Measurements from ENCODE around the gene TCN2. TPM values are rescaled to one million over a fixed set of nuclear protein-coding genes. Genes with fewer than 3 reads are reported as not detected.
A peak's percentile ranks its signal among the peaks of the same experiment; 100 is the strongest.

TCN2 gene
- total and polyA plus RNA-seq, 9 of the 15 experiments (the other 6 are each of a cell fraction or from before 2014, with no cell fraction given), result 0.88 to 5.4 (median 1.7) TPM

DNA sequence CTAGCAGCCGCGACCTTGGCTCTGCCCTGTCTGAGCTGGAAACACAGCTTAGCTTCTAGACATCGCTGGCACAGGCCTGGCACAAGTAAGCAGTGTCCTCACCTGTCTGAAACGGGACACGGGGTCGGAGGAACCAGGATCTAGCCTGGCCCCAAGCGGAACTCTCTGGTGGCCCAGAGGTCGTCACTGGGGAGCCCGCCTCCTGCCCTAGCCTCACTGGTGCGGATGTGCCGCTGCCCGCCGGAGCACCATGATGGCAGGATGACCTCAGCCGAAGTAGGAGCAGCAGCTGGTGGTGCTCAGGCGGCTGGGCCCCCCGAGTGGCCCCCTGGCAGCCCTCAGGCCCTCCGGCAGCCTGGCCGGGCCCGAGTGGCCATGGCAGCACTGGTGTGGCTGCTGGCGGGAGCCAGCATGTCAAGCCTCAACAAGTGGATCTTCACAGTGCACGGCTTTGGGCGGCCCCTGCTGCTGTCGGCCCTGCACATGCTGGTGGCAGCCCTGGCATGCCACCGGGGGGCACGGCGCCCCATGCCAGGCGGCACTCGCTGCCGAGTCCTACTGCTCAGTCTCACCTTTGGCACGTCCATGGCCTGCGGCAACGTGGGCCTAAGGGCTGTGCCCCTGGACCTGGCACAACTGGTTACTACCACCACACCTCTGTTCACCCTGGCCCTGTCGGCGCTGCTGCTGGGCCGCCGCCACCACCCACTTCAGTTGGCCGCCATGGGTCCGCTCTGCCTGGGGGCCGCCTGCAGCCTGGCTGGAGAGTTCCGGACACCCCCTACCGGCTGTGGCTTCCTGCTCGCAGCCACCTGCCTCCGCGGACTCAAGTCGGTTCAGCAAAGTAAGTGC is 29.5 kb downstream of the TCN2 start:
- Histone ChIP-seq H3K9me1 (ENCODE audit: control insufficient read depth, insufficient read depth, low read length) (no peaks in the 10 kb centered on the region), H3K9me3 (replicated peaks; ENCODE audit: control insufficient read depth, insufficient read depth, low read depth, low read length) (no peaks in the 10 kb centered on the region), H3K27ac (ENCODE audit: extremely low read depth, low read depth, low read length) (no peak overlapping the region; the same call in 2 of the 3 replicates), H3K4me1 (replicated peaks in 1 of 2; ENCODE audit: control insufficient read depth in 2 of 2, insufficient read depth in 2 of 2, low read length in 2 of 2) (peaks cover 5 to 32% of the 10 kb centered on the region in 2 experiments; a peak in 4 of 5 replicates), H3K27me3 (ENCODE audit: control insufficient read depth in 2 of 2, insufficient read depth in 2 of 2, low read length in 2 of 2) (no peaks in the 10 kb centered on the region), H3K4me3 (peak overlapping the region; percentile 39), H3K4me2 (ENCODE audit: insufficient read depth, low read length) (peak overlapping the region; percentile 75), H2AFZ (ENCODE audit: low read depth, low read length) (peak overlapping the region; percentile 93), H3K9ac (ENCODE audit: insufficient read depth in 1 of 2, low read depth in 2 of 2, low read length in 2 of 2) (peak overlapping the region; percentile 51 to 92), H3K36me3 (ENCODE audit: control insufficient read depth, insufficient read depth, low read length) (no peaks in the 10 kb centered on the region), H4K20me1 (replicated peaks; ENCODE audit: control insufficient read depth, insufficient read depth, low read length) (no peaks in the 10 kb centered on the region), H3K79me2 (ENCODE audit: control insufficient read depth, insufficient read depth, low read length) (no peaks in the 10 kb centered on the region)
- no peak for FAIRE-seq
- ChIA-PET POLR2A (interaction anchor here (0.6 to 2.1 kb wide), 4 partner anchors 8 to 191 kb away, joined by 3 to 5 read pairs (median 4); no protein-coding TSS in a partner anchor), CTCF (ENCODE audit: low intra/inter-chr PET ratio) (no interaction called here)
- TSS peak; percentile 55 for BruUV-seq (replicated peaks)
- WGBS (ENCODE audit: insufficient coverage, low coverage, missing lambda C conversion rate), result 68% methylated on average over 23 of the region's 45 CpGs
- peak in 1 of 4 experiments; percentile 3 for DNase-seq (ENCODE audit: extremely low read depth in 1 of 4, low spot score in 3 of 4)
- no peak for ATAC-seq
- in situ Hi-C loops (cut with MboI) (no loop called here), intact Hi-C loops (cut with micrococcal nuclease) (no loop called here)
- TF ChIP-seq, protein P1, sequence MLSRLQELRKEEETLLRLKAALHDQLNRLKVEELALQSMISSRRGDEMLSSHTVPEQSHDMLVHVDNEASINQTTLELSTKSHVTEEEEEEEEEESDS (CRISPR knock-in tag; IDR thresholded peaks at IDR 0.05), result no peak
- TF ChIP-seq CBX3 (IDR thresholded peaks at IDR 0.05; ENCODE audit: borderline replicate concordance in 1 of 2, low read length in 2 of 2) (no peak), ZNF507 (tag; conservative IDR thresholded peaks at IDR 0.05) (no peak), NFIC (IDR thresholded peaks at IDR 0.05) (no peak), ZNF699 (CRISPR knock-in tag; IDR thresholded peaks at IDR 0.05; ENCODE audit: insufficient replicate concordance) (no peak), ELF2 (CRISPR knock-in tag; IDR thresholded peaks at IDR 0.05) (no peak), HNRNPL (IDR thresholded peaks at IDR 0.05; ENCODE audit: low read depth, low read length) (peak; percentile 70; the same call in 1 of the 2 replicates), SAP30 (IDR thresholded peaks at IDR 0.05; ENCODE audit: borderline replicate concordance, insufficient read depth, low read depth, low read length, poor library complexity, severe bottlenecking) (no peak), SOX6 (IDR thresholded peaks at IDR 0.05) (no peak), COPS2 (conservative IDR thresholded peaks at IDR 0.05) (no peak), POLR2AphosphoS2 (IDR thresholded peaks at IDR 0.05; ENCODE audit: low read length) (no peak), JUNB (CRISPR knock-in tag; conservative IDR thresholded peaks at IDR 0.05) (no peak), ZC3H8 (IDR thresholded peaks at IDR 0.05) (no peak), DMBX1 (CRISPR knock-in tag; IDR thresholded peaks at IDR 0.05; ENCODE audit: borderline replicate concordance) (no peak)
- TF ChIP-seq, protein P2, sequence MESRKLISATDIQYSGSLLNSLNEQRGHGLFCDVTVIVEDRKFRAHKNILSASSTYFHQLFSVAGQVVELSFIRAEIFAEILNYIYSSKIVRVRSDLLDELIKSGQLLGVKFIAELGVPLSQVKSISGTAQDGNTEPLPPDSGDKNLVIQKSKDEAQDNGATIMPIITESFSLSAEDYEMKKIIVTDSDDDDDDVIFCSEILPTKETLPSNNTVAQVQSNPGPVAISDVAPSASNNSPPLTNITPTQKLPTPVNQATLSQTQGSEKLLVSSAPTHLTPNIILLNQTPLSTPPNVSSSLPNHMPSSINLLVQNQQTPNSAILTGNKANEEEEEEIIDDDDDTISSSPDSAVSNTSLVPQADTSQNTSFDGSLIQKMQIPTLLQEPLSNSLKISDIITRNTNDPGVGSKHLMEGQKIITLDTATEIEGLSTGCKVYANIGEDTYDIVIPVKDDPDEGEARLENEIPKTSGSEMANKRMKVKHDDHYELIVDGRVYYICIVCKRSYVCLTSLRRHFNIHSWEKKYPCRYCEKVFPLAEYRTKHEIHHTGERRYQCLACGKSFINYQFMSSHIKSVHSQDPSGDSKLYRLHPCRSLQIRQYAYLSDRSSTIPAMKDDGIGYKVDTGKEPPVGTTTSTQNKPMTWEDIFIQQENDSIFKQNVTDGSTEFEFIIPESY (CRISPR knock-in tag; IDR thresholded peaks at IDR 0.05), result peak; percentile 74

Measured in K562 (cell line).